ENCODE results near the gene MAGEF1.

Gene MAGEF1

GRCh38 chr3:184690192-184690883 is 21.5 kb downstream of the MAGEF1 start:
- DNase-seq (ENCODE audit: low read depth, low spot score) = no peak

DNA sequence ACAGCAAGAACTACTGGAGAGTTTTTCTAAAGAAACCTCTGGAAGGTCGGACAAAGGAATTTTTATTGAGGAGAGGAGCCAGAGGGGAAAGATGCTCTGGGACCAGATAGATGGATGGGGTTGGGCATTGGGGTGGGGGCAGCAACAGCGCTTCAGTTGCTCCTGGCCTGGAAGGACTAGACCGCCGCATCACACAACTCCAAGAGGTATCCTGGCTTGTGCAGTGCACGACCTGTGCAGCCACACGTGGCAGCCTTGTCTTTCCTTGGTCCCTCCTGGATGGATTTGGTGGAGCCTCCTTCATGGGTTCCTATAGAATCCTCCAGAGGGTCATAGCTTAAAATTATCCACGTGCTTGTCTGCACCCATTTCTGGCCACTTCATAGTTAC is 23.0 kb downstream of the MAGEF1 start:
- no peak for DNase-seq (ENCODE audit: low read depth, low spot score)

- DNase-seq (ENCODE audit: low read depth, low spot score) = no peak
Observed at GRCh38 chr3:184688251-184688881, 23.5 kb downstream of the MAGEF1 start.

GRCh38 chr3:184687363-184688015 is 24.4 kb downstream of the MAGEF1 start:
- DNase-seq (ENCODE audit: low read depth, low spot score) = no peak

DNA sequence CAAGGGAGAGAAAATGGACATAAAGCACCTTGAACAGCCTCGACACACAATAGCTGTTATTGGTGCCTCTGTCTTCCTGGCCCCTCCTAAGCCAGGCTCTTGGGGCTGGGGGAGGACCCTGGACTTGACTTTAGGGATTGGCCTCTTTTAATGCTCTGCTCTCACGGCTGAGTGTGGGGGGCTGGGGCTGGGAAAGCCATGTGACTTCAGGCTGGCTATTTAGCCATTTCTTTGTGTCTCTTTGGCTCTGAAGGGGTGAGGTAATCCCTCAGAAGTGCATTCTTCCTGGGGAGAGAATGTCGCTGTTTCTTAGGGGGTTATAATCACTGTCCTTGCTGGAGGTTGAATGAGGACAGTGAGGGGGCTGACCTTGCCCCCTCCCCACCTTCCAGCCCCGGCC is 26.2 kb downstream of the MAGEF1 start:
- no peak for DNase-seq (ENCODE audit: low read depth, low spot score)

DNA sequence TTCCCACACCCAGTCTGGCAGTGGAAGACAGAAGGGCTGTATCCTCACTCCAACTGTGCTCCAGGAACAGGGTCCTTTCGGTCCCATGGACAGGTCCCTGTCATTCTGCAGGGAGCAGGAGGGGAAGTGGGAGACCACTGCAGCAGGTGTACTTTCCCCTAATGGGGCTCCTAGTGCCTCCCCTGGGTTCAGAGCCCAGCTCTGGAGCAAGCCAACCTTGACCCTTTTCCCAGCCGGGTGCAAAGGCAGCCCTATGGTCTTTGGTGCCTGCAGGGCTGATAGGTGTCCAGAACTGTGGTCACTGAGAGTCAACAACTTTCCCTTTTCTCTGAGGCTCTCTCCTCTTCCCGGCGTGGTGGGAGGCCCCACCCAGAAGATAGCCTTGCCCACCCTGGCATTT is 26.8 kb downstream of the MAGEF1 start:
- DNase-seq (ENCODE audit: low read depth, low spot score) = no peak

DNA sequence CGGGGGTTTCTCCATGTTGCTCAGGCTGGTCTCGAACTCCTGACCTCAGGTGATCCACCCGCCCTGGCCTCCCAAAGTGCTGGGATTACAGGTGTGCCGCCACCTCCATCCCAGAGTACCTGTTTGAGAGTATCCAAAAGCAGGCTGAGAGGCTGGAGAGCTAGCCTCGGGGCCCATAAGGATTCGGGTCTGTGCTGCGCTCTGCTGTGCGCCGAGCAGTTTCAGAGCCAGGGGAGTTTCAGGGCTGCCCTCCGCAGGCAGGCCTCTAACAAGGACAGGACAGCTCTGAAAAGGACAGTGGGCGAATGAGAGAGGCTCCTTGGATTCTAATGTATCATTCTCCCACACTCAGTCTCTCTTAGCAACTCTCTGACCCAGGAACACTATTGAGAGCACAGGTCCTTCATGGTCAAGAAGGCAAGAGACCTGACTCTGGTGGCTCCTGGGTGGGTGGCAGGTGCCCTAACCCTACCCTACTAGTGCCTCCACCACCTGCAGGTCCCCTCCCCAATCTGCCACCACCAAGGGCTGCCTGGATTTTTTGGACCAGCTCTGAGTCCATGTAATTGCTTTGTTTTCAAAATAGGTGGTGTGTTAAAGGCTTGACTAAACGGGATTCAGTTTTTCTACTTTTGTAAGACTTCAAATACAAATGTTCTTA is 27.8 kb downstream of the MAGEF1 start:
- DNase-seq (ENCODE audit: low read depth, low spot score) = no peak

DNA sequence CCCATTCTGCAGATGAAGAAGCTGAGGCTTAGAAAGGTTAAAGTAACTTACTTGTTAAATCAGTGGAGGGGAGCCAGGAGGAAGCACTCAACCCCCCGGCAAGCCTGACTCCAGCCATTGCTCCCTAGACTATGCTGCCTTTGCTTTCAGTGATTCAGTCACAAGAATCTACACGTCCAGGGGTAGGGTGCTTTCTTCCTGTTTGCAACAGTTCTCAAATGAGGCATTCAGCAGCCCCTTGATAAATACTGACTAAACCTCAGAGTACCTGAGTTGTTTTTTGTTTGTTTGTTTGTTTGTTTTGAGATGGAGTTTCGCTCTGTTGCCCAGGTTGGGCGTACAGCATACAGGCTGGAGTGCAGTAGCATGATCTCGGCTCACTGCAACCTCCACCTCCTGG is 28.6 kb downstream of the MAGEF1 start:
- DNase-seq (ENCODE audit: low read depth, low spot score) = no peak

- no peak for DNase-seq (ENCODE audit: low read depth, low spot score)
Observed at GRCh38 chr3:184682671-184683070, 29.2 kb downstream of the MAGEF1 start.

DNA sequence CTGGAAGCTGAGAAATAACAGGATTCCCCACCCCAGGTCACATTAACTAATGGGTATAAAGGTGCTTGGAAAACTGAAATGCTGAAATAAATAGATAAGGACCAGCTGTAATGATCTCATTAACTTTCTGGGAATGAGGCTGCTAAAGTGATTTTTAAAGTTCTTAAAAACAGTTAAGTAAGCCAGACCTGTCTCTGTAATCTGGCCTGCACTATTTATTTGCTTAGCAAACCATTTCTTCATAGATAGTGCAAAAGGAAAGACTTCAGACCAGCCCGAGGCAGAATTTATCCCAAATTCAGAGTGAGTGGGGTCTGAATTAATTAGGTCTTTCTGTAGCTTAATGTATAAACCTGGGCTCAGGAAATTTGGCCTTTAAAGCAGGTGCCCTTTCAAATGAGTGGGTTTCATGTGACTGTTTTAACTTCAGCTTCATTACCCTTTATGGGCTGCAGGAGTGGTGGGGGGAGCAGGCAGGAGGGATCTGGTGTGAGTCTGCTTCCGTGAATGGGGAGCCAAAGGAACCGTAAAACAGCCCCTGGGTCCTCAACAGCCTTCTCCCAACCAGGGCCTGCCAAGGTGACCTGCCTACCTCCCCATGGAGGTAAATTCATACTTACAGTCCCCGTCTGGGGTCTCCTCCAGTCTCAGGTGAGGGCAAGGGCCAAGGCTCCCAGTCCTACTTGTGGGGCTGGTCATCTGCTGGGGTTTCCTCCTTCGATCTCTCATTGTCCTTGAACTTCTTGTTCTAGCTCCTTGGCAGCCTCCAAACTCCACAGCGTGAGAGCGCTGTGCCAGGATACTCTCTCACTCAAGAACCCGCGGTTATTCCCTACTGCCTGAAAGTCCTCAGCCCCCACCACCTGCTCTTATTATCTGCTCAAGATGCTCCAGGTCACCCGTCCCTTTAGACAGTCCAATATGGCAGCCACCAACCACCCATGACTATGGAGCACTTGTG is 31.2 kb downstream of the MAGEF1 start:
- DNase-seq (ENCODE audit: low read depth, low spot score) = no peak

DNA sequence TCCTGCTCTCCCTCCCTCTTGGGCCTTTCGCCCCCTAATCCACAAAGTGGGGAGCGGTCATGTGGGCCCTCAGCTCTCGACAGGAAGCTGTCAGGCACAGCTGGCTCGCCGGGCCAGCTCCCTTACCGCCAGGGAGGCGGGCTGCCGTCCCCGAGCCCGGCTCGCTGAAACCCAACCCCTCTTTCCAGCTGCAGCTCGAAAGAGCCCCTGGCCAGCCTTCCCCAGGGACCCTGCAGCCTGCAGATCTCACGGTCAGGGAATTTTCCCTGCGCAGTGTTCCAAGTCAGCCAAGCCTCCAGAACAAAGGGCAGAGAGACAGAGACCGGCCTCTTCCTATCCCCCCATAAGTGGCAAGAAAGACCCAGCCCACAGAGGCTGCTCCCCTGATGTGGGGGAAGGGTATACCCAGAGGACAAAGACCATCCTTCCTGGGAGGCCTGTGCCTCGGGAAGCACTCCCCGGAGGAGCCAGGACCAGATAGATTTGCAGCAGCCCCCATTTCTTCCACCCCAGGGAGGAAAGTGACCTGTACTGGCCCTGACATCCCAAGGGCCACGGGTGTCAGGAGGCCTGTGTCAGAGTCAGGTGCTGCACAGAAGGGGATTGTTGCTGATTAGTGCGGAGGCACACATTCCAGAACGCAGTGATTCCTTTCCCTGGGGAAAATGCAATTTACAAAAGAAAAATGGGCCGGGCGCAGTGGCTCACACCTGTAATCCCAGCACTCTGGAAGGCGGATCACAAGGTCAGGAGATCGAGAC is 32.6 kb downstream of the MAGEF1 start:
- no peak for DNase-seq (ENCODE audit: low read depth, low spot score)

GRCh38 chr3:184678317-184679055 is 33.4 kb downstream of the MAGEF1 start:
- no peak for DNase-seq (ENCODE audit: low read depth, low spot score)

DNA sequence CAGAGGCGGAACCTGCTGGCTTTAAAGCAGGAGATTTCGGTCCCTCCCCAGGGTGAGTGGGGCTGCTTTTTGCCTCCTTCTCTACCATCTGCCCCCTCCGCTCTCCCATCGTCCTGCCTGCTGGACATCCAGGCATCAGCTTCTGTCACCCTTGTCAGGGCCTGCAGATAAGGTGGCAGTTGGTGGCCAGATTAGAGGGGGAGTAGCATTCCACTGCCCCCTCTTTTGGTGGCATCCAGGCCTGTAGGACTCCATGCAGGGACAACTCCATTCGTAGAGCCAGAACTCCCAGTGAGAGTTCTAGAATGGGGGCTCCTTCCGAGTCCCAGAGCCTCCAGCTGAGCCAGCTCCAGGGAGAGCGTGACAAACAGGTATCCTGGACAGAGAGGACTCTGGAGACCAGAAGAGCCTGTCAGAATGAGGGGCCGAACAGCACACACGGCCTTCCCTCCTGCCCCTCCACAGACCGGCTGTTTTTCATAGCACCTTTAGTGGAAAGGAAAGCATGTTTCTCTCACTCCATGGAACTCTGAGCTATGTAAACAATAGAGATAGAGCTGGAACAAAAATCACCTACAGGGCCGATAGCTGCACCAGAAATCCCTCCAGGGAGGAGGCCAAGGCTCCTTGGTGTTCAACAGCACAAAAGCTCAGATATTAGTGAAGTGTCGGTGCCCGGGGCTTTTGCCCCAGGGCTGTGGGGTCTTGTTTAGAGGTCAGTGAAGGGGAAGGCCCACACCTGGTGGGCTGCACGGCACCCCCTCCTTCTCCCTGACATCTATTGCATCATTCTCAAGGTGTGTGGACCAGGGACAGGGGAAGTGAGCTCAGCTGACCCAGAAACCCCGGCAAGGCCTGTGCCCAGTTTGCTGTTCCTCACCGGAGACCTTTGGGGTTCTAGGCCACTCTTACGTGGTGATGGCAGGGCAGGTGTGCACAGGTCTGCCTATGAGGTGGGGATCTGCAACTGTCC is 34.2 kb downstream of the MAGEF1 start:
- DNase-seq (ENCODE audit: low read depth, low spot score) = no peak

DNA sequence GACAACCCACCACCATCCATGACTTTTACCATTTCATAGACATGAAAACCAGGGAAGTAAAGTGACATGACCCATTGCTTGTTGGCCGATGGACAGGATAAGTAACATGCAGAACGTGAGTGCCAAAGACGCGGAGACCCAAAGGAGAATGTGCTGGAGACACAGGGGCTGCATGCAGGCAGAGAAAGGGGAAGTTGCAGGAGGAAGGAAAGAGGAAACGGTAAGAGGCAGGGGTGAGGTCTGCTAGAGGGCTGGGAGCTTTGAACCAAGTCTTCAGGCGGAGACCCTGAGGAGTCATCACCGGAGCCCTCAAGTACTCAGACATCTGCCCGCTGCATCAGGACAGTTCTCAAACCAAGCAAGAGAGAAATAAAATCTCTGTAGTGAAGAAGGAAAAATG is 34.9 kb downstream of the MAGEF1 start:
- no peak for DNase-seq (ENCODE audit: low read depth, low spot score)

GRCh38 chr3:184674626-184675025 is 37.2 kb downstream of the MAGEF1 start:
- no peak for DNase-seq (ENCODE audit: low read depth, low spot score)

GRCh38 chr3:184672977-184673870 is 38.6 kb downstream of the MAGEF1 start:
- no peak for DNase-seq (ENCODE audit: low read depth, low spot score)

- DNase-seq (ENCODE audit: low read depth, low spot score) = no peak
Observed at GRCh38 chr3:184672335-184672734, 39.5 kb downstream of the MAGEF1 start.

All from iPS DF 19.7 (cell line).